ENCODE measurements around the gene EVC.

GRCh38 chr4:5827108-5828004, 116.4 kb downstream of the EVC start:
- TF ChIP-seq CTCF (IDR thresholded peaks at IDR 0.05; ENCODE audit: low read length): no peak
- no peak for TF ChIP-seq EZH2 (optimal IDR thresholded peaks at IDR 0.05; ENCODE audit: low read depth, low read length)
- no peak for TF ChIP-seq EZH2phosphoT487 (IDR thresholded peaks at IDR 0.05; ENCODE audit: low read length)

Measured in MM.1S (cell line).